ENCODE data around the gene TIGD2.

Gene TIGD2

GRCh38 chr4:89123451-89123851 is 12.1 kb downstream of the TIGD2 start:
- in situ Hi-C loops (cut with HindIII; ENCODE audit: low sequenced_read_pairs), result no loop called here

GRCh38 chr4:89125901-89126782 is 14.8 kb downstream of the TIGD2 start:
- H3K4me3 ChIP-seq (ENCODE audit: low read depth, low read length), result no peak overlapping the region
- DNase-seq (ENCODE audit: low read depth, low spot score), result no peak
- no peak for TF ChIP-seq CTCF (IDR thresholded peaks at IDR 0.05; ENCODE audit: low read depth, low read length)

More at GRCh38 chr4:89123451-89123851, 12.1 kb downstream of the TIGD2 start:
- no peak for TF ChIP-seq CTCF (IDR thresholded peaks at IDR 0.05; ENCODE audit: low read depth, low read length)
- no peak overlapping the region for H3K4me3 ChIP-seq (ENCODE audit: low read depth, low read length)
- peak; percentile 25 for DNase-seq (ENCODE audit: low read depth, low spot score)

GRCh38 chr4:89129080-89129640 is 17.8 kb downstream of the TIGD2 start:
- H3K4me3 ChIP-seq (ENCODE audit: low read depth, low read length), result no peak overlapping the region
- in situ Hi-C loops (cut with HindIII; ENCODE audit: low sequenced_read_pairs), result no loop called here
- TF ChIP-seq CTCF (IDR thresholded peaks at IDR 0.05; ENCODE audit: low read depth, low read length), result no peak
- peak; percentile 63 for DNase-seq (ENCODE audit: low read depth, low spot score)

More at GRCh38 chr4:89125901-89126782, 14.8 kb downstream of the TIGD2 start:
- in situ Hi-C loops (cut with HindIII; ENCODE audit: low sequenced_read_pairs), result no loop called here

- DNase-seq (ENCODE audit: low read depth, low spot score), result peak; percentile 72
- H3K4me3 ChIP-seq (ENCODE audit: low read depth, low read length), result no peak overlapping the region
- no peak for TF ChIP-seq CTCF (IDR thresholded peaks at IDR 0.05; ENCODE audit: low read depth, low read length)
- in situ Hi-C loops (cut with HindIII; ENCODE audit: low sequenced_read_pairs), result no loop called here
These were observed 23.5 kb downstream of the TIGD2 start for GRCh38 chr4:89134775-89135319.

GRCh38 chr4:89136525-89136924 is 25.2 kb downstream of the TIGD2 start:
- in situ Hi-C loops (cut with HindIII; ENCODE audit: low sequenced_read_pairs), result no loop called here
- TF ChIP-seq CTCF (IDR thresholded peaks at IDR 0.05; ENCODE audit: low read depth, low read length), result no peak
- H3K4me3 ChIP-seq (ENCODE audit: low read depth, low read length), result no peak overlapping the region
- DNase-seq (ENCODE audit: low read depth, low spot score), result no peak

- no peak for TF ChIP-seq CTCF (IDR thresholded peaks at IDR 0.05; ENCODE audit: low read depth, low read length)
- no peak for DNase-seq (ENCODE audit: low read depth, low spot score)
- no peak overlapping the region for H3K4me3 ChIP-seq (ENCODE audit: low read depth, low read length)
- in situ Hi-C loops (cut with HindIII; ENCODE audit: low sequenced_read_pairs), result no loop called here
These were observed 25.9 kb downstream of the TIGD2 start for GRCh38 chr4:89137231-89137630.

Measured in astrocyte of the spinal cord (primary cell).